GM23338 (cell line): ENCODE measurements around the gene CHD2. TPM values are rescaled to one million over a fixed set of nuclear protein-coding genes. Genes with fewer than 3 reads are reported as not detected.
A peak's percentile ranks its signal among the peaks of the same experiment; 100 is the strongest.

Experiments used
- ATAC-seq: fragments of 200-7000 bp; cut with Tn5 transposase; 3 replicates; pipeline ENCODE4 v1.9.1; 2020
- DNase-seq: peaks from one replicate; pipeline ENCODE4 v3.0.0-alpha.2; 2015; ENCODE audit warnings: low spot score
- H2AFZ ChIP-seq: fragments of 200-600 bp; sonication (generic); 2 replicates; pipeline ENCODE4 v1.8.0; 2016; ENCODE audit warnings: antibody characterized with exemption, mild to moderate bottlenecking, moderate library complexity
- H3F3A ChIP-seq: fragments of 200-600 bp; sonication (generic); replicated peaks from 2 replicates; pipeline ENCODE4 v1.8.0; 2017; ENCODE audit warnings: antibody characterized with exemption, mixed run types, low read depth
- H3K27ac ChIP-seq: fragments of 200-600 bp; sonication (generic); 2 replicates; pipeline ENCODE4 v1.6.1; 2016; ENCODE audit warnings: low read depth
- H3K27me3 ChIP-seq: fragments of 200-600 bp; sonication (generic); 2 replicates; pipeline ENCODE4 v1.8.0; 2016; ENCODE audit warnings: mild to moderate bottlenecking, mixed run types, moderate library complexity; ENCODE audit not compliant: insufficient read depth
- H3K36me3 ChIP-seq: fragments of 200-600 bp; sonication (generic); 2 replicates; pipeline ENCODE4 v1.8.0; 2016; ENCODE audit warnings: mild to moderate bottlenecking; ENCODE audit not compliant: insufficient read depth
- H3K4me1 ChIP-seq: fragments of 200-600 bp; sonication (generic); 2 replicates; pipeline ENCODE4 v1.8.0; 2016; ENCODE audit warnings: mild to moderate bottlenecking, moderate library complexity; ENCODE audit not compliant: insufficient read depth
- H3K4me2 ChIP-seq: fragments of 200-600 bp; sonication (generic); 2 replicates; pipeline ENCODE4 v1.7.1; 2017; ENCODE audit warnings: mixed run types
- H3K4me3 ChIP-seq: fragments of 200-600 bp; sonication (generic); 2 replicates; pipeline ENCODE4 v1.6.1; 2016; ENCODE audit warnings: mixed run types
- H3K79me2 ChIP-seq: fragments of 200-600 bp; sonication (generic); replicated peaks from 2 replicates; pipeline ENCODE4 v1.8.0; 2017; ENCODE audit warnings: mild to moderate bottlenecking; ENCODE audit not compliant: insufficient read depth
- H3K9me2 ChIP-seq: fragments of 200-600 bp; sonication (generic); 2 replicates; pipeline ENCODE4 v1.8.0; 2017; ENCODE audit not compliant: insufficient read depth
- H4K20me1 ChIP-seq: fragments of 200-600 bp; sonication (generic); replicated peaks from 2 replicates; pipeline ENCODE4 v1.8.0; 2017; ENCODE audit warnings: mild to moderate bottlenecking; ENCODE audit not compliant: insufficient read depth
- H3K27ac Mint-ChIP-seq: 2 replicates; pipeline ENCODE4 v1.8.0; 2020; ENCODE audit warnings: inconsistent platforms, mild to moderate bottlenecking, moderate library complexity, mixed read lengths
- H3K27me3 Mint-ChIP-seq: 3 replicates; pipeline ENCODE4 v1.8.0; 2022; ENCODE audit warnings: low read depth, mild to moderate bottlenecking, moderate library complexity, mixed read lengths, inconsistent platforms; ENCODE audit not compliant: insufficient read depth, poor library complexity
- H3K36me3 Mint-ChIP-seq: 3 replicates; pipeline ENCODE4 v1.8.0; 2021; ENCODE audit warnings: low read depth, mild to moderate bottlenecking, inconsistent platforms, moderate library complexity, mixed read lengths
- H3K4me1 Mint-ChIP-seq: 3 replicates; pipeline ENCODE4 v1.8.0; 2020; ENCODE audit warnings: mild to moderate bottlenecking, inconsistent platforms, mixed read lengths
- H3K4me3 Mint-ChIP-seq: 3 replicates; pipeline ENCODE4 v1.8.0; 2021; ENCODE audit warnings: moderate library complexity, mild to moderate bottlenecking, inconsistent platforms, mixed read lengths
- H3K9me3 Mint-ChIP-seq: 3 replicates; pipeline ENCODE4 v1.8.0; 2020; ENCODE audit warnings: moderate library complexity, mild to moderate bottlenecking, inconsistent platforms, mixed read lengths
- JUNB ChIP-seq: IDR thresholded peaks from one replicate; pipeline ENCODE4 v1.6.1; 2016; ENCODE audit warnings: antibody characterized with exemption; ENCODE audit not compliant: unreplicated experiment
- NANOG ChIP-seq: IDR thresholded peaks from 2 replicates; pipeline ENCODE4 v1.6.1; 2016; ENCODE audit warnings: antibody characterized with exemption, borderline replicate concordance
- POLR2AphosphoS5 ChIP-seq: IDR thresholded peaks from 2 replicates; pipeline ENCODE4 v1.6.1; 2016; ENCODE audit warnings: antibody characterized with exemption, low read depth
- REST ChIP-seq: IDR thresholded peaks from one replicate; pipeline ENCODE4 v1.6.1; 2018; ENCODE audit warnings: antibody characterized with exemption; ENCODE audit not compliant: unreplicated experiment
- STAT1 ChIP-seq: IDR thresholded peaks from one replicate; pipeline ENCODE4 v1.6.1; 2016; ENCODE audit warnings: antibody characterized with exemption; ENCODE audit not compliant: unreplicated experiment
- ZNF331 ChIP-seq: fragments of 250-450 bp; sonication (Bioruptor Pico); IDR thresholded peaks from 2 replicates; pipeline ENCODE4 v1.5.0; 2020; ENCODE audit warnings: low read depth, mild to moderate bottlenecking, moderate library complexity
- polyA plus RNA-seq: library from polyadenylated mRNA; unstranded; fragments of >200 nt; fragmentation: Nextera tagmentation; extraction: Ambion mirVana; gene quantifications from 2 replicates; pipeline ENCODE4 v1.2.1, GENCODE V29; 2016
- total RNA-seq: library from RNA; depleted of rRNA; stranded (reverse); fragments of >200 nt; shearing (Covaris generic); gene quantifications from 2 replicates; pipeline ENCODE4 v1.2.3, GENCODE V29; 2014
- TF ChIP-seq, protein P1 (sequence below), 2 experiments: fragments of 200-600 bp in 1 of 2; sonication (generic) in 1 of 2; conservative IDR thresholded peaks; 2 replicates each; pipeline versions ENCODE4 v1.5.1 to v1.6.1; 2016 to 2017; ENCODE audit warnings: antibody characterized with exemption in 2 of 2, low read depth in 2 of 2, mild to moderate bottlenecking in 2 of 2, moderate library complexity in 1 of 2

Gene CHD2
- total and polyA plus RNA-seq, 2 experiments from 2014 or later: 119 to 130 TPM

- Histone ChIP-seq H3K36me3 (peaks cover 62% of the 10 kb centered on the region), H3K4me2 (no peak overlapping the region), H3K79me2 (peaks cover 63% of the 10 kb centered on the region), H3K27me3 (no peaks in the 10 kb centered on the region), H2AFZ (no peak overlapping the region), H3K9me2 (no peaks in the 10 kb centered on the region), H3K27ac (no peak overlapping the region; the same call in 1 of the 2 replicates), H3F3A (0 out of 2 replicates have a peak, but pooled peaks cover 3% of the 10 kb centered on the region), H3K4me1 (no peaks in the 10 kb centered on the region), H3K4me3 (no peak overlapping the region), H4K20me1 (peaks cover 13% of the 10 kb centered on the region; the same call in 1 of the 2 replicates)
- H3K27ac Mint-ChIP-seq: no peak overlapping the region
- no peak overlapping the region for H3K4me3 Mint-ChIP-seq
- H3K4me1 Mint-ChIP-seq: no peaks in the 10 kb centered on the region
- TF ChIP-seq REST (no peak), STAT1 (no peak)
- H3K27me3 Mint-ChIP-seq: peaks cover 3% of the 10 kb centered on the region
- ATAC-seq (no peak), DNase-seq (no peak)
- no peaks in the 10 kb centered on the region for H3K9me3 Mint-ChIP-seq
- peaks cover 89% of the 10 kb centered on the region for H3K36me3 Mint-ChIP-seq
Observed at GRCh38 chr15:92932946-92933649, 33.0 kb downstream of the CHD2 start.

GRCh38 chr15:92933831-92934230, 33.7 kb downstream of the CHD2 start:
- 0 out of 2 replicates have a peak, but pooled peaks cover 3% of the 10 kb centered on the region for H3F3A ChIP-seq
- Mint-ChIP-seq H3K27ac (no peak overlapping the region), H3K27me3 (peaks cover 3% of the 10 kb centered on the region), H3K4me1 (no peaks in the 10 kb centered on the region), H3K36me3 (peaks cover 87% of the 10 kb centered on the region), H3K4me3 (no peak overlapping the region), H3K9me3 (no peaks in the 10 kb centered on the region)
- no peaks in the 10 kb centered on the region for H3K27me3 ChIP-seq
- peaks cover 55% of the 10 kb centered on the region for H3K79me2 ChIP-seq
- H3K4me1 ChIP-seq: no peaks in the 10 kb centered on the region
- H3K4me2 ChIP-seq: no peak overlapping the region
- H3K4me3 ChIP-seq: no peak overlapping the region
- H3K9me2 ChIP-seq: no peaks in the 10 kb centered on the region
- ATAC-seq (no peak), DNase-seq (no peak)
- peaks cover 60% of the 10 kb centered on the region for H3K36me3 ChIP-seq
- peaks cover 13% of the 10 kb centered on the region; the same call in 1 of the 2 replicates for H4K20me1 ChIP-seq
- no peak overlapping the region for H2AFZ ChIP-seq
- peak overlapping the region; percentile 61; the same call in 1 of the 2 replicates for H3K27ac ChIP-seq
- no peak for TF ChIP-seq ZNF331 (CRISPR knock-in tag)
- no peak for TF ChIP-seq REST
- no peak for TF ChIP-seq POLR2AphosphoS5
- no peak for TF ChIP-seq STAT1
- TF ChIP-seq, protein P1, sequence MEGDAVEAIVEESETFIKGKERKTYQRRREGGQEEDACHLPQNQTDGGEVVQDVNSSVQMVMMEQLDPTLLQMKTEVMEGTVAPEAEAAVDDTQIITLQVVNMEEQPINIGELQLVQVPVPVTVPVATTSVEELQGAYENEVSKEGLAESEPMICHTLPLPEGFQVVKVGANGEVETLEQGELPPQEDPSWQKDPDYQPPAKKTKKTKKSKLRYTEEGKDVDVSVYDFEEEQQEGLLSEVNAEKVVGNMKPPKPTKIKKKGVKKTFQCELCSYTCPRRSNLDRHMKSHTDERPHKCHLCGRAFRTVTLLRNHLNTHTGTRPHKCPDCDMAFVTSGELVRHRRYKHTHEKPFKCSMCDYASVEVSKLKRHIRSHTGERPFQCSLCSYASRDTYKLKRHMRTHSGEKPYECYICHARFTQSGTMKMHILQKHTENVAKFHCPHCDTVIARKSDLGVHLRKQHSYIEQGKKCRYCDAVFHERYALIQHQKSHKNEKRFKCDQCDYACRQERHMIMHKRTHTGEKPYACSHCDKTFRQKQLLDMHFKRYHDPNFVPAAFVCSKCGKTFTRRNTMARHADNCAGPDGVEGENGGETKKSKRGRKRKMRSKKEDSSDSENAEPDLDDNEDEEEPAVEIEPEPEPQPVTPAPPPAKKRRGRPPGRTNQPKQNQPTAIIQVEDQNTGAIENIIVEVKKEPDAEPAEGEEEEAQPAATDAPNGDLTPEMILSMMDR (conservative IDR thresholded peaks at IDR 0.05; ENCODE audit: low read depth in 2 of 2): no peak
- no peak for TF ChIP-seq NANOG
- no peak for TF ChIP-seq JUNB
